Natural killer cell treated with Interleukin-12 subunit alpha and Interleukin-12 subunit beta and Interleukin-15 and Interleukin-18, amount 100 ng/mL, for 72 hours (primary cell): ENCODE measurements around the gene CFP. TPM values are rescaled to one million over a fixed set of nuclear protein-coding genes. Genes with fewer than 3 reads are reported as not detected.

Source experiments
- ATAC-seq, 2 donors: fragments of 150-1000 bp; cut with Tn5 transposase in 1 of 2; sonication (Bioruptor Pico), chemical (Tn5 transposase) in 1 of 2; 2 replicates each; pipeline ENCODE4 v1.10.0; 2021
- DNase-seq: peaks from one replicate; pipeline ENCODE4 v3.0.0; 2022; ENCODE audit warnings: low spot score
- H3K27ac Mint-ChIP-seq, 2 donors: 1 replicate in 1 of 2; 2 replicates in 1 of 2; pipeline ENCODE4 v1.8.0; 2022; ENCODE audit warnings: mixed read lengths in 2 of 2, mild to moderate bottlenecking in 1 of 2, moderate library complexity in 1 of 2
- H3K27me3 Mint-ChIP-seq, 2 donors: 1 replicate in 1 of 2; 2 replicates in 1 of 2; pipeline ENCODE4 v1.8.0; 2022; ENCODE audit warnings: mixed read lengths in 2 of 2
- H3K36me3 Mint-ChIP-seq: one replicate; pipeline ENCODE4 v1.8.0; 2022; ENCODE audit warnings: mixed read lengths
- H3K4me1 Mint-ChIP-seq, 2 donors: 1 replicate in 1 of 2; 2 replicates in 1 of 2; pipeline ENCODE4 v1.8.0; 2022; ENCODE audit warnings: low read depth in 2 of 2, mixed read lengths in 2 of 2, mild to moderate bottlenecking in 1 of 2
- H3K4me3 Mint-ChIP-seq: one replicate; pipeline ENCODE4 v1.8.0; 2022; ENCODE audit warnings: mixed read lengths
- H3K9me3 Mint-ChIP-seq: 2 replicates; pipeline ENCODE4 v1.8.0; 2022; ENCODE audit warnings: mixed read lengths
- total RNA-seq, 2 donors: library from RNA; stranded (reverse); gene quantifications; one replicate each; pipeline ENCODE4 v1.2.3, GENCODE V29; 2022

The CFP gene
- total RNA-seq, 2 donors from 2014 or later = 0.71 to 2.3 TPM

GRCh38 chrX:47649781-47650163, 20.0 kb upstream of the CFP start:
- Mint-ChIP-seq H3K27ac (peak overlapping the region; percentile 20 to 88), H3K4me1 (peaks cover 32% of the 10 kb centered on the region in 2 donors), H3K4me3 (peak overlapping the region; percentile 91), H3K9me3 (no peaks in the 10 kb centered on the region), H3K27me3 (peaks cover 0 to 5% of the 10 kb centered on the region in 2 donors), H3K36me3 (peaks cover 8% of the 10 kb centered on the region)
- ATAC-seq (no peak), DNase-seq (no peak)

DNA sequence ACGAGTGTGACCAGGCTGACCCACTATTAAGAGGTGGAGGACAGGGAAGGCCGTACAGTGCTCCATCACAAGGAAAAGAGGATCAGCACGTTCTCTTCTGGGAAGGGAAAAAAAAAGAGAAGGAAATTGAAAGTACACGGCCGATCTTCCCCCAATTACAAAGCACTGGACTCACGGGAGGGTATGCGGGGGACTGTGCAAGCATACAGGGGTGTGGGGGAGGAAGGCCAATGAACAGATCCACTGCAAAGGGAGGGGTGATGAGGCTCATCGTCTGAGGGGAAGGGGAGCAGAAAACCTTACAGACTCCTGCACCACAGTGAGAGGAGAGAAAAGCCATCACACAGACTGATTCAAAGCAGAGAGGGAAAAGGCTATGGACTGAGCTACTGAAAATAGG, 19.5 kb upstream of the CFP start:
- ATAC-seq (no peak), DNase-seq (no peak)
- Mint-ChIP-seq H3K9me3 (no peaks in the 10 kb centered on the region), H3K4me1 (peaks cover 36 to 37% of the 10 kb centered on the region in 2 donors), H3K36me3 (peaks cover 8% of the 10 kb centered on the region), H3K27me3 (peaks cover 0 to 8% of the 10 kb centered on the region in 2 donors), H3K27ac (peak overlapping the region; percentile 20 to 88), H3K4me3 (peak overlapping the region; percentile 91)

DNA sequence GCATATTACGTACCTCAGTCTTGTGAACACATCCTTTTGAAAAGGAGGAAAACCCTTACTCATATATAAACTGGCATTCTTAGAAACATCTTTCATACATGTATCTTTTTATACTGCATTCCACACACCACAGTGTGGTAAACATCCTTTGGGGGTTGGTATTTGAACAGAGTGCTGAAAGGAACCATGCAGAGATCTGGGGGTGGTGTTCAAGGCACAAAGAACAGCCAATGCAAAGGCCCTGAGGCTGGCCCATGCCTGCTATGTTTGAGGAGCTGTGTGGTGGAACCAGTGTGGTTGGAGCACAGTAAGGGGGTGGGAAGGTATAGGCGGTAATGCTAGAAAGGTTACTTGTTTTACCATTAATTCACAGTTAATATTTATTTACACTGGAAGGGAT, 18.6 kb upstream of the CFP start:
- Mint-ChIP-seq H3K4me3 (peak overlapping the region; percentile 91), H3K36me3 (peaks cover 4% of the 10 kb centered on the region), H3K4me1 (peaks cover 38 to 40% of the 10 kb centered on the region in 2 donors), H3K27ac (peak overlapping the region; percentile 37 to 88), H3K27me3 (peaks cover 0 to 10% of the 10 kb centered on the region in 2 donors), H3K9me3 (no peaks in the 10 kb centered on the region)
- no peak for ATAC-seq
- DNase-seq = no peak

GRCh38 chrX:47646636-47647035, 16.9 kb upstream of the CFP start:
- peaks cover 0 to 11% of the 10 kb centered on the region in 2 donors for H3K27me3 Mint-ChIP-seq
- peaks cover 35 to 40% of the 10 kb centered on the region in 2 donors for H3K4me1 Mint-ChIP-seq
- DNase-seq (no peak), ATAC-seq (no peak)
- no peak overlapping the region for H3K4me3 Mint-ChIP-seq
- no peaks in the 10 kb centered on the region for H3K36me3 Mint-ChIP-seq
- H3K27ac Mint-ChIP-seq = no peak overlapping the region
- H3K9me3 Mint-ChIP-seq = no peaks in the 10 kb centered on the region

- Mint-ChIP-seq H3K36me3 (peaks cover 3% of the 10 kb centered on the region), H3K4me3 (no peak overlapping the region), H3K9me3 (no peaks in the 10 kb centered on the region), H3K27me3 (peaks cover 0 to 14% of the 10 kb centered on the region in 2 donors), H3K4me1 (peaks cover 26 to 30% of the 10 kb centered on the region in 2 donors), H3K27ac (no peak overlapping the region)
- no peak for DNase-seq
- no peak for ATAC-seq
Measured at GRCh38 chrX:47645530-47645929, 15.8 kb upstream of the CFP start.

- Mint-ChIP-seq H3K36me3 (peaks cover 12% of the 10 kb centered on the region), H3K27me3 (peaks cover 0 to 14% of the 10 kb centered on the region in 2 donors), H3K27ac (no peak overlapping the region), H3K4me3 (no peak overlapping the region), H3K4me1 (peaks cover 23 to 26% of the 10 kb centered on the region in 2 donors), H3K9me3 (no peaks in the 10 kb centered on the region)
- ATAC-seq (peak in 1 of 2 donors; percentile 62), DNase-seq (no peak)
Measured at GRCh38 chrX:47644557-47645091, 14.9 kb upstream of the CFP start.

DNA sequence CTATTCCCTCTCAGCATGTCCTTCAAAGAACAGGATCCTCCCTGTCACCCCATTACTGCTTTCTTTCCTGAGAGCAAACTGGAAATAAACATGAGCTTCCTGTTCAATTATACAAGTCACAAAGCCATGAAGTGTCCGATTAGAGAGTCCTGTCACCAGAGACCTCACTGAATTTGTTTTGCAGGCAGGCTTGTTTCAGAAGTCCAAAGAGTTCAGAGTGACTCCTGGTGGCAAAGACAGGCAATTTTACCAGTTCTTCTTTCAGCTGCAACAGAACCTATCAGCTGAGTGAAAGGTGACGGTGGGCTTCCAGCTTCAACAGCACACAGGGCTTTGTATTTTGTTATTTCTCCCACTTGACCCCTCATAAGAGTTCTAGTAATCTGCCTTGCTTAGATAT, 14.2 kb upstream of the CFP start:
- peaks cover 0 to 14% of the 10 kb centered on the region in 2 donors for H3K27me3 Mint-ChIP-seq
- no peaks in the 10 kb centered on the region for H3K9me3 Mint-ChIP-seq
- H3K4me3 Mint-ChIP-seq = no peak overlapping the region
- DNase-seq (no peak), ATAC-seq (no peak)
- no peak overlapping the region for H3K27ac Mint-ChIP-seq
- peaks cover 15% of the 10 kb centered on the region for H3K36me3 Mint-ChIP-seq
- peaks cover 16 to 19% of the 10 kb centered on the region in 2 donors for H3K4me1 Mint-ChIP-seq

DNA sequence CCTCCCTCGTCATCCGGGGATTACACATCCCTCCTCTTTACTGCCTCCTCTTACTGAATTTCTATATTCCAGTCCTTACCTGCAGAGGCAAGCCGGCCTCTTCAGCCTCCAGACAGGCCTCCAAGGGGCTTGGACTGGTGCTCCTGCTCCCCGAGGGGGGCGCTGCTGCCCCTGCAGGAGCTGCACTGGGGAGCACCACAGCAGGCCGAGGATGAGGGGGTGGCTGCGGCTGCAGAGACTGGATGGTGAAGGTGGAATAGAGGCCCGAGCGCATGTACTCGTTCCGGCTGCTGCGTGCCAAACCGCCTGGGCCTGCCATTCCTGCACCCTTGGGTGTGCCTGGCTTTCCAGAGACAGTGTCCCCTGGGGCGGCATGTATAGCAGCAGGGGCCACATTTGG, 9.1 kb upstream of the CFP start:
- DNase-seq (no peak), ATAC-seq (no peak)
- Mint-ChIP-seq H3K4me1 (no peaks in the 10 kb centered on the region), H3K27me3 (peaks cover 0 to 11% of the 10 kb centered on the region in 2 donors), H3K9me3 (no peaks in the 10 kb centered on the region), H3K27ac (no peak overlapping the region), H3K4me3 (no peak overlapping the region), H3K36me3 (peaks cover 15% of the 10 kb centered on the region)

- Mint-ChIP-seq H3K4me1 (peaks cover 0 to under 1% of the 10 kb centered on the region in 2 donors), H3K27ac (no peak overlapping the region), H3K9me3 (no peaks in the 10 kb centered on the region), H3K4me3 (peak overlapping the region; percentile 20), H3K27me3 (peaks cover 0 to 11% of the 10 kb centered on the region in 2 donors), H3K36me3 (peaks cover 15% of the 10 kb centered on the region)
- no peak for ATAC-seq
- no peak for DNase-seq
Measured at GRCh38 chrX:47637546-47638195, 7.9 kb upstream of the CFP start.

GRCh38 chrX:47634871-47635575, 5.3 kb upstream of the CFP start:
- Mint-ChIP-seq H3K27ac (no peak overlapping the region), H3K36me3 (peaks cover 7% of the 10 kb centered on the region), H3K9me3 (no peaks in the 10 kb centered on the region), H3K27me3 (peaks cover 0 to 13% of the 10 kb centered on the region in 2 donors), H3K4me1 (peaks cover 2 to 6% of the 10 kb centered on the region in 2 donors), H3K4me3 (no peak overlapping the region)
- DNase-seq (peak; percentile 74), ATAC-seq (peak; percentile 90 to 91)

- no peak overlapping the region for H3K27ac Mint-ChIP-seq
- ATAC-seq = no peak
- no peak for DNase-seq
- no peaks in the 10 kb centered on the region for H3K9me3 Mint-ChIP-seq
- peaks cover 0 to 16% of the 10 kb centered on the region in 2 donors for H3K27me3 Mint-ChIP-seq
- H3K4me3 Mint-ChIP-seq = no peak overlapping the region
- H3K36me3 Mint-ChIP-seq = no peaks in the 10 kb centered on the region
- H3K4me1 Mint-ChIP-seq = peaks cover 5 to 9% of the 10 kb centered on the region in 2 donors
Measured at GRCh38 chrX:47633689-47634590, 4.2 kb upstream of the CFP start.

- peaks cover 5 to 9% of the 10 kb centered on the region in 2 donors for H3K4me1 Mint-ChIP-seq
- H3K27me3 Mint-ChIP-seq = peaks cover 0 to 26% of the 10 kb centered on the region in 2 donors
- no peaks in the 10 kb centered on the region for H3K36me3 Mint-ChIP-seq
- H3K4me3 Mint-ChIP-seq = no peak overlapping the region
- H3K27ac Mint-ChIP-seq = no peak overlapping the region
- DNase-seq (no peak), ATAC-seq (no peak)
- no peaks in the 10 kb centered on the region for H3K9me3 Mint-ChIP-seq
Measured at GRCh38 chrX:47632666-47633065, 2.9 kb upstream of the CFP start.

DNA sequence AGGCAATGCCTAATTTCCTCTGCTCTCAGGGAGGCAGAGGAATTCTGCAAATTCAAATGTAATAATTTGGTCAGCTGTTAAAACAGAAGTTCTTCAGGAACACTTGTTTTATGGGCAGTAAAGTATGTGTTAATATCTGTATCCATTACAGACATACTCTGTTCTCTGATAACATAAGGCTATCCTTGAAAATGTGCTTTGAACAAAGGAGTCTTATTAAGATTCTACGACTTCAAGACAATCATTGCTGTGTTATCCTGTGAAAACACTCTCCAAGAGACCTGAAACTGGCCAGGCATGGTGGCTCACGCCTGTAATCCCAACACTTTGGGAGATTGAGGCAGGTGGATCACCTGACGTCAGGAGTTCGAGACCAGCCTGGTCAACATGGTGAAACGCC, 1.9 kb upstream of the CFP start:
- H3K27me3 Mint-ChIP-seq = peaks cover 0 to 22% of the 10 kb centered on the region in 2 donors
- DNase-seq (no peak), ATAC-seq (no peak)
- H3K4me1 Mint-ChIP-seq = peaks cover 5 to 9% of the 10 kb centered on the region in 2 donors
- H3K9me3 Mint-ChIP-seq = no peaks in the 10 kb centered on the region
- H3K36me3 Mint-ChIP-seq = no peaks in the 10 kb centered on the region
- H3K4me3 Mint-ChIP-seq = no peak overlapping the region
- H3K27ac Mint-ChIP-seq = no peak overlapping the region
